Heart left ventricle (tissue), 13 donors: ENCODE data around the gene RAX2.

ENCODE experiments used
- CTCF ChIP-seq, 12 donors: fragments of 200-600 bp; sonication (generic) in 4 of 12; IDR thresholded peaks; one replicate each; pipeline versions ENCODE4 v1.5.0 to v1.8.0; 2018 to 2022; ENCODE audit warnings: antibody characterized with exemption in 12 of 12, mild to moderate bottlenecking in 5 of 12
- POLR2A ChIP-seq, 2 donors: fragments of 450-650 bp; IDR thresholded peaks; one replicate each; pipeline ENCODE4 v1.6.1; 2017; ENCODE audit warnings: antibody characterized with exemption in 2 of 2, mild to moderate bottlenecking in 2 of 2, moderate library complexity in 2 of 2
- donor health status: ischemic (EF 13 %, LVEDD 7.1; RV severe dilation, severe dysfunction).
- donor health status: DM: no; HTN: yes; CAD: no.
- donor health status: DM: no; HTN: no; CAD: no.
- donor health status: ischemic (EF 25% LVEDD 6.9; RV normal size, moderate dysfunction).
- donor health status: ischemic (EF 25% LVEDD 5.7; RV mildly dilated, moderate dysfunction).
- donor health status: ischemic (EF 35%, LVEDD 5.7; RV mildly dilated, moderate dysfunction).
- donor health status: nonischemic (EF 11% LVEDD 7.7; RV severe dilation, severe dysfunction).
- donor health status: DM: yes; HTN: yes; CAD: no.
- donor health status: PGD.
- donor health status: ischemic (EF 29% LVEDD 5.4; RV normal size, mild dysfunction).
- donor health status: nonischemic (EF 23%, LVEDD 6.1; RV moderate dilation, normal function).

DNA sequence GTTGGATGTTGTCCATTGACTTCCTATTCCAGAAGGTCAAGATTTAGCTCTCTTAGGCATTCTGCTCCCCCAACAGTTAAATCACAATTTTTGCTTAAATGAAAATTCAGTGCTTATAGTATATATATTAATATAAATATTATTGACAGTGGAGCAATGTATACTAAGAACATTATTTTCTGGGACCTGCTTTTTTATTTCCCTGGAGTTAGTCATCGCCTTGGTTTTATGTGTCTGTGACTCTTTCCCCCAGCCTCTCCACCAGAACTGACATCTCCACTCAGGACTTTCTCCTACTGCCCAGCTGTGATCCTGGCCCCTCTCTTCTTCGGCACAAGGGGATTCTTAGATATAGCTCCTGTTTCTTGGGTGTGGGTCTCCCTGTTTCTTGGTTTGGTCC, 24.3 kb upstream of the RAX2 start:
- no peak for TF ChIP-seq POLR2A (IDR thresholded peaks at IDR 0.05)
- no peak for TF ChIP-seq CTCF (IDR thresholded peaks at IDR 0.05)
